Prostate gland (tissue), 2 donors: ENCODE data around the gene TMEM120B.

Source experiments
- POLR2A ChIP-seq: fragments of 450-650 bp; IDR thresholded peaks from one replicate; pipeline ENCODE4 v1.6.1; 2016; ENCODE audit warnings: antibody characterized with exemption, mild to moderate bottlenecking
- POLR2AphosphoS5 ChIP-seq: sonication (generic); formaldehyde crosslinking; IDR thresholded peaks from one replicate; pipeline ENCODE4 v1.6.1; 2017; ENCODE audit warnings: antibody characterized with exemption
- TF ChIP-seq, protein P1 (sequence below), 4 experiments: fragments of 200-600 bp in 2 of 4; fragments of 450-650 bp in 2 of 4; sonication (generic) in 2 of 4; IDR thresholded peaks; 1 replicate in 3 of 4; 2 replicates in 1 of 4; pipeline ENCODE4 v1.5.1; 2016 to 2019; ENCODE audit warnings: antibody characterized with exemption in 4 of 4, mild to moderate bottlenecking in 2 of 4, moderate library complexity in 2 of 4

DNA sequence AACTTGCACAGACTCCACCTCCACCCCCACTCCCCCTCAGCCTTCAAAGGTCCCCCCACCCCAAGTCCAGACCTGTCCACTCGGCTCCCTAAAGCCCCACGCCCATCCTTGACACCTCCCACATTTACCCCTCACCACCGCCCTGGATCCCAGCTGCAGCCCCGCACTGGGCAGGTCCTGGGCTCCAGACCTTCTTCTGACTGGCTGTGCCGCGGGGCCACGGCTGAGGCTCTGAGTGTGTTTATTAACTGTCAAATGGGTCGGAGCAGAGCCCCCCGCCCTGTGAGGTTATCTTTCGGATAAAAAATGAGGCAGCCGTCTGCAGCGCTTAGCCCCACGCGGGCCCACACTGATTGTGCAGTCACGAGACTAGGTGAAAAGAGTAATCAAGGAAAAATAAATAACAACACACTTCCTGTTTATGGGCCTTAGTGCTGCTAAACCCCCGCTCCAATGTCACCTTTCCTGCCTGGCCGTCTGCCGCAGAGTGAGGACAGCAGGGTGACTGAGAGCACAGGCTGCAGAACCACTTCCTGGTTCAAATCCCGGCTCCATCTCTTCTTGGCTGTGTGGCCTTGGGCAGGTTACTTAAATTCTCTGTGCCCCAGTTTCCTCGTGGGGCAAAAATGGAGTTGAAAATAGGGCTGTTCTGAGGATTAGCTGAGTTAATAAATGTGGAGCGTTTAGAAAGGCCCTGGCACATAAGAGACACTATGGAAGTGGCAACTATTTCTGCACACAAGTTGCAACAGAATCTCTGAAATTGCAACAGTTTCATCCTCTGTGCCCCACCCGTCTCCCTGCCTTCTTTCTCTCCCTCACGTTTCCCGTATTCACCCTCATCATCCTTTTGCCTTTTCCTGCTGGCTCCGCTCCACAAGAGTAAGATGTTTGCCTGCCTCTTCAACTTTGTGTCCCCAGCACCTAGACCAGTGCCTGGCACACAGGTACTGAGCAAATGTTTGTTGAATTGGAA lies 100.7 kb downstream of the TMEM120B start:
- TF ChIP-seq, protein P1, sequence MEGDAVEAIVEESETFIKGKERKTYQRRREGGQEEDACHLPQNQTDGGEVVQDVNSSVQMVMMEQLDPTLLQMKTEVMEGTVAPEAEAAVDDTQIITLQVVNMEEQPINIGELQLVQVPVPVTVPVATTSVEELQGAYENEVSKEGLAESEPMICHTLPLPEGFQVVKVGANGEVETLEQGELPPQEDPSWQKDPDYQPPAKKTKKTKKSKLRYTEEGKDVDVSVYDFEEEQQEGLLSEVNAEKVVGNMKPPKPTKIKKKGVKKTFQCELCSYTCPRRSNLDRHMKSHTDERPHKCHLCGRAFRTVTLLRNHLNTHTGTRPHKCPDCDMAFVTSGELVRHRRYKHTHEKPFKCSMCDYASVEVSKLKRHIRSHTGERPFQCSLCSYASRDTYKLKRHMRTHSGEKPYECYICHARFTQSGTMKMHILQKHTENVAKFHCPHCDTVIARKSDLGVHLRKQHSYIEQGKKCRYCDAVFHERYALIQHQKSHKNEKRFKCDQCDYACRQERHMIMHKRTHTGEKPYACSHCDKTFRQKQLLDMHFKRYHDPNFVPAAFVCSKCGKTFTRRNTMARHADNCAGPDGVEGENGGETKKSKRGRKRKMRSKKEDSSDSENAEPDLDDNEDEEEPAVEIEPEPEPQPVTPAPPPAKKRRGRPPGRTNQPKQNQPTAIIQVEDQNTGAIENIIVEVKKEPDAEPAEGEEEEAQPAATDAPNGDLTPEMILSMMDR (IDR thresholded peaks at IDR 0.05): no peak
- TF ChIP-seq POLR2A: no peak
- TF ChIP-seq POLR2AphosphoS5: no peak
